T-helper 2 cell (primary cell): ENCODE results near the gene TMEM82.

Experiments
- DNase-seq, 5 experiments: peaks; one replicate each; pipeline versions ENCODE4 v3.0.0 to v3.0.0-alpha.2; 2012 to 2022

TMEM82 gene

GRCh38 chr1:15720861-15721260 is 21.4 kb upstream of the TMEM82 start:
- no peak for DNase-seq

GRCh38 chr1:15722411-15722810 is 19.9 kb upstream of the TMEM82 start:
- DNase-seq: no peak

GRCh38 chr1:15722836-15723532 is 19.3 kb upstream of the TMEM82 start:
- DNase-seq: no peak

- DNase-seq: no peak
These were observed 18.6 kb upstream of the TMEM82 start for GRCh38 chr1:15723631-15724246.

GRCh38 chr1:15724949-15725880 is 17.1 kb upstream of the TMEM82 start:
- DNase-seq: no peak

GRCh38 chr1:15726508-15726907 is 15.8 kb upstream of the TMEM82 start:
- DNase-seq: no peak

- DNase-seq: no peak
These were observed 15.3 kb upstream of the TMEM82 start for GRCh38 chr1:15727021-15727420.

- DNase-seq: no peak
These were observed 14.9 kb upstream of the TMEM82 start for GRCh38 chr1:15727424-15727823.

- DNase-seq: no peak
These were observed 14.3 kb upstream of the TMEM82 start for GRCh38 chr1:15727866-15728534.

- no peak for DNase-seq
These were observed 13.2 kb upstream of the TMEM82 start for GRCh38 chr1:15728937-15729657.

- no peak for DNase-seq
These were observed 11.9 kb upstream of the TMEM82 start for GRCh38 chr1:15730423-15730822.

- no peak for DNase-seq
These were observed 11.4 kb upstream of the TMEM82 start for GRCh38 chr1:15730936-15731335.

GRCh38 chr1:15731735-15732685 is 10.3 kb upstream of the TMEM82 start:
- no peak for DNase-seq

- DNase-seq: no peak
These were observed 9.6 kb upstream of the TMEM82 start for GRCh38 chr1:15732686-15733081.

GRCh38 chr1:15733218-15733725 is 9.0 kb upstream of the TMEM82 start:
- no peak for DNase-seq

- no peak for DNase-seq
These were observed 8.5 kb upstream of the TMEM82 start for GRCh38 chr1:15733726-15734226.

GRCh38 chr1:15734296-15734695 is 8.0 kb upstream of the TMEM82 start:
- no peak for DNase-seq

- DNase-seq: no peak
These were observed 7.4 kb upstream of the TMEM82 start for GRCh38 chr1:15734901-15735300.

GRCh38 chr1:15735304-15736037 is 6.8 kb upstream of the TMEM82 start:
- DNase-seq: no peak
